NOMO-1 (cell line): ENCODE measurements around the gene TBC1D22A.
"Not testable (repeated sequence)": the region's sequence is repeated elsewhere in the genome, so short reads cannot be mapped to it uniquely, and the experiment has no call there.

Source experiments
- DNase-seq, 2 experiments: peaks; one replicate each; lab custom pipeline; 2025; ENCODE audit not compliant: unreplicated experiment in 2 of 2; lab: John Stamatoyannopoulos, UW

Gene TBC1D22A

DNA sequence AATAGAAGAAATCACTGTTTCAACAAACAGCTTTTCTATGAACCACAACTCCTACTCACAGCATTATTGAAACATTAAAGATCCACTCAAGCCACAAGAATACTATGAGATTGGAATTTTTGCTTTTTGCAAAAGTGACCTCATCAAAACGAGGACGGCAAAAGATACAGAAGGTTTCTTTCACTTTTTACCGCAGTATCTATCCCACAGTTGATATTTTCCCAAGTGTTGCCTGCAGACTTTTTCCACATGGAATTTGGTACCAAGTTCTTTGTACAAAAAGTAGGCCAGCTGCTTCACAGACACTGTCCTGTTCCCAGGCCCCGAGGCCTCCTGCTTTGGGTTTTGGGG is 204.0 kb downstream of the TBC1D22A start:
- no peak for DNase-seq

DNA sequence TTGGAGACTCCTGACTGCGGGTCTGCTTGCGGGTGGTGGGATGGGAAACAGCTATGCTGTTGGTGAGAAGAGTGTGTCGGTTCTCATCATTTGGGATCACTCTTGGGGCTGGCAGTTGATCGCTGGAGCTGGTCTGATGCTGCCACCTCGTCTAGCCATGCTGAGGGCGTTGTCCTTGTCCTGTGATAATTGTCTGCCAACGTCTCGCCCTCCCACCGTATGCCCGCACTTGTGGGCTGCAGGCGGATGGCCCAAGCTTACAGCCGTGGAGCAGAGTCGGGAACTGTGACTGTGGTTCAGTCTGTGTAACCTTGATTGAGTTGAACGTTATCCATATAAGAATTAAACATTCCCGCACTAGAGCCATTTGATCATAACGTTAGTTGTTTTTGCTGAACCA is 204.4 kb downstream of the TBC1D22A start:
- DNase-seq, result no peak

- no peak for DNase-seq
These were observed 205.3 kb downstream of the TBC1D22A start for GRCh38 chr22:46967445-46968358.

- DNase-seq, result no peak
These were observed 205.9 kb downstream of the TBC1D22A start for GRCh38 chr22:46968359-46968740.

DNA sequence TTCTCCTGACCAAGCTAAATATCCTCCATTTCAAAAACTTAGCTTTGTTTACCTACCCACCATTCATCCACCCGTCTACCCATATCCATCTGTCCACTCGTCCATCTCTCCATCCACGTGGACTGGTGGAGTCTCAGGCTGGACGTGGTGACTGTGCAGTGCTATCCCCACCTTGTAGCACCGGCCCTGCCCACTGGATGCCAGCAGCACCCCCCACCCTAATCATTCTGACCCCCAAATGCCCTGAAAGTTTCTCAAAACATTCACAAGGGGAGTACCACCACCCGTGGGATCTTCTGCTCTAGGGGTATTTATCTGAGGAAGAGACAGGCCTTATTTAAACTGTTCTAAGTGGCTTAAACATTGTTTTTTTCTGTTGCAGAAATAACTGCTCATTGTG is 206.4 kb downstream of the TBC1D22A start:
- DNase-seq, result no peak

DNA sequence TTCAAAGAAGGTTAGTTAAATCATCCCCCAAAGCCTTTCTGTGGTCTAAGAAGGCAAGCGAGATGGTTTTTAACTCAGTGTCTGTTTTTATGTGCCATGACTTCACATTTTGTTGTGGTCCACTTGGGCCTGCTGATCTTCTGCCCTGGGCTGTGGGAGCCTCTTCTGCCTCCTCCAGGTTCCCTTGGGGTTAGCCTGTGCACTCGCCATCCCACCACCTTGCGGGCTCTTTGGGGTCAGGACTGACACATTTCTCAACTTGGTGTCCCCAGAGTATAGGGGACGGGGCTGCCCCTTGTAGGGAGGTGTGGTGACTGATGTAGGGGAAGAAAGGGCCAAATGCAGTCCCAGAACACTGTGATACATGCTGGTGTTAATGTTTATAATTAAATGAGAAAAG is 207.0 kb downstream of the TBC1D22A start:
- DNase-seq, result no peak

GRCh38 chr22:46969961-46970360 is 207.5 kb downstream of the TBC1D22A start:
- DNase-seq, result no peak

GRCh38 chr22:46970411-46971098 is 208.1 kb downstream of the TBC1D22A start:
- no peak for DNase-seq

GRCh38 chr22:46971099-46971763 is 208.8 kb downstream of the TBC1D22A start:
- DNase-seq, result no peak

- no peak for DNase-seq
These were observed 209.3 kb downstream of the TBC1D22A start for GRCh38 chr22:46971764-46972125.

DNA sequence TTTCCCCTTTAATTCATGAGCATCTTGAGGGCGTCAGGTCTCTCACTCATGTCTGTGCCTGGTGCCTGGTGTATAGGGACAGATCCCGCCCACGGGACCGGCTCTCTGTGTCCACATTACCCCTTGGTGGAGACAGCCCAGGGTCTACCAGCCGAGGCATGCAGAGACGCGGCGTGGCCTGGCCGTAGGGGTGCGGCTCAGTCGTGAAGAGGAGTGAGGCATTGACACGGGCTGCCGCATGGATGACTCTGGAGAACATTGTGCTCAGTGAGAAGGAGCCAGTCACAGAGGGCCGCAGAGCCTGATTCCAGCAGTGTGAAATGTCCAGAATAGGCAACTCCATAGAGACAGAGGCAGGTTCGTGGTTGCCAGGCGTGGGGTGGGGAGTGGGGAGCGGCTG is 209.8 kb downstream of the TBC1D22A start:
- no peak for DNase-seq

- DNase-seq, result no peak
These were observed 210.7 kb downstream of the TBC1D22A start for GRCh38 chr22:46972901-46973831.

DNA sequence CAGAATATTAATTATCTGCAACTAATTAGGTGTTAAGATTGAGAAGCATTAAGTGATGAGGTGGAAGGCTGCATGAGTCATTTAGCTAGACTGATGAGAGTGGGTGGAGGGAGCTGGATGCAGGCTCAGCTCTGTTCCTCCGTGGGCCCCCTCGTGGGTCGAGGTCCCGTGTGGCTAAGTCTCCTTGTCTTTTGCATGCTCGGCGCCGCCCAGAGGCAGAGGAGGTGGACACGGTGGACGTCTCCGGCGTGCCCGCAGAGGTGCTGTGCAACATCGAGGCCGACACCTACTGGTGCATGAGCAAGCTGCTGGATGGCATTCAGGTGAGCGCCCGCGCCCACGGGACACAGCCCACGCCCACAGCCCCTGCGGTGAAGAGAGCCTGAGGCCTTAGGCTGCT is 211.6 kb downstream of the TBC1D22A start:
- no peak for DNase-seq

DNA sequence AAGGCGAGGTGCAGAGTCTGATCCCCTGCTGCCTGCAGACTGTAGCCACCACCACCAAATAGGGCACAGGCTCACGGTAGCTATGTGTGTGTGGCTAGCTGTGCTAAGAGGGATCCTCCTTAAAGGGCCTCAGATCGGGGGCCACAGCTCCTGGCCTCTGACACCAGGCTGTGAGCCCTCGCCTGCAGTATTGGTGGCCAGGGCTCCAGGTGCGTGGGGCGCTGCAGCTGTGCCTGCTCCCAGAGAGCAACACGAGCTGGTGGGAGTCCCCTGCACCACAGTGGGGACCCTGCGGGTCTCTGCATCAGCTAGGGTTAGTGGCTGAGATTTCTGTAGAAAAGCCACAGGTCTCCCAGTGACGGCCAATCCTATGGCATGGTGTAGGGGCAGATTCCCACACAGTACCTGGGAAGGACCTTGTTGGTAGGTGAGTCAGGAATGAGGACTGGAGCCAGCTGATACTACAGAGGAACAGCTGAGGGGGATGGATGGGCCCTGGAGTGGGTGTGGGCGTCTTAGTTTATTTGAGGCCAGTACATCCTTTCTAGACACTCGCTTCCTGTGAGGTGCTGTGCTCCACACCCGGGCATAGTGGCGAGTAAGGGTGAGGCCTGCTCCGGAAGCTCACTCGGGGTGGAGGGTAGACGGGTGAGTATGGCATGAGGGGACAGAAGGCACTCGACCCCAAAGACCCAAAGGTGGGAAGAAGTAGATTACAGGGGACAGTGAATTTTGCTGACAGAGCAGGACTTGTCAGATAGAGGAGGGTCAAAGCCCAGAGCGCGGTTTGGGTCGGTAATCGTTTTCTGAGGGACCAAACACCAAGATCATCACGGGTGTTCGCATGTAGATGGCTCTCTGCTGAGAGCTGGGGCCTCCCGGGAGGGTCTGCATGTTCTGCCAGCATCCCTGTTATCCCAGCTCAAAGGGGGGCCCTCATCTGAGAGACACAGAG is 212.5 kb downstream of the TBC1D22A start:
- no peak for DNase-seq

GRCh38 chr22:46976143-46976542 is 213.7 kb downstream of the TBC1D22A start:
- DNase-seq, result no peak

- DNase-seq, result no peak
These were observed 214.1 kb downstream of the TBC1D22A start for GRCh38 chr22:46976598-46976997.

DNA sequence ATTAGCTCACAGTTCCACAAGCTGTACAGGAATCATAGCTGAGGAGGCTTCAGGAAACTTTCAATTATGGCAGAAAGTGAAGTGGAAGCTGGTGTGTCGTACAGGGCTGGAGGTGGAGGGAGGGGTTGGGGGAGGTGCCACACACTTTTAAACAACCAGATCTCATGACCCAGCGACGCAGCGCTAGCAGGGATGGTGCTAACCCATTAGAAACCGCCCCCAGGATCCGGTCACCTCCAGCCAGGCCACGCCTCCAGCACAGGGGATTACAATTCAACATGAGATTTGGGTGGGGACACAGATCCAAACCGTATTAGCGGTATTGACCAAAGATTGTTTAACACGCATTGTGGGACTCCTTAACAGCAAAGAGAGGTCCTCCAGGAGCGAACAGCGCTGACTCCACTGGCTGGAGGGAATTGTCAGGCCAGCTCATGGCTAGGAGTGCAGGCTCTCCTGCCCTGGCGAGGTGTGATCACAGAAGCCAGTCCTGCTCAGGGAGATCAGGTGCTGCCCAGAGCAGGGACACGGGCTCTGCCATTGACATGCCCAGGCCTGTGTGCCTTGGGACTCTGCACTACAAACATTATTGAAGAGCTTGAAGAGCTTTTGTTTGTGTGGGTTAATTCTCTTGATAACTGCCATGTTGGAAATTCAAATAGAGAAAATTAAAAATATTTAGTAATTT is 215.3 kb downstream of the TBC1D22A start:
- DNase-seq, result no peak

GRCh38 chr22:46978668-46979067 is 216.2 kb downstream of the TBC1D22A start:
- DNase-seq, result not testable (repeated sequence)

- no peak for DNase-seq
These were observed 217.1 kb downstream of the TBC1D22A start for GRCh38 chr22:46979506-46979905.
